Measurements from ENCODE around the gene MEN1. TPM values are rescaled to one million over a fixed set of nuclear protein-coding genes. Genes with fewer than 3 reads are reported as not detected.

The MEN1 gene
- total and polyA plus RNA-seq, 2 of the 13 experiments (the other 11 are each of a cell fraction or from before 2014, with no cell fraction given), result 20.5 to 27.3 TPM

Other genes starting within 250 kb of the MEN1 start
- gene SLC22A12, start 219.3 kb downstream of the MEN1 start, total RNA-seq (2016; rRNA removed; fragmentation: Illumina TruSeq; extraction: Trizol), result not detected in 2 replicates
- gene SLC22A12, start 219.3 kb downstream of the MEN1 start, polyA plus RNA-seq (2011; rRNA removed), result not detected in 2 replicates
- not detected in 2 replicates for gene NRXN2, start 87.4 kb downstream of the MEN1 start, total RNA-seq (2016; rRNA removed; fragmentation: Illumina TruSeq; extraction: Trizol)
- gene NRXN2, start 87.4 kb downstream of the MEN1 start, polyA plus RNA-seq (2011; rRNA removed), result 0.03 TPM in 1 of 2 replicates, not detected in the other
- gene RASGRP2, start 66.4 kb downstream of the MEN1 start, total RNA-seq (2016; rRNA removed; fragmentation: Illumina TruSeq; extraction: Trizol), result not detected in 2 replicates
- gene RASGRP2, start 66.4 kb downstream of the MEN1 start, polyA plus RNA-seq (2011; rRNA removed), result 0.18 and 0.61 TPM in 2 replicates
- 0.11 TPM in 1 of 2 replicates, not detected in the other for gene PYGM, start 50.6 kb downstream of the MEN1 start, total RNA-seq (2016; rRNA removed; fragmentation: Illumina TruSeq; extraction: Trizol)
- 0.12 and 0.13 TPM in 2 replicates for gene PYGM, start 50.6 kb downstream of the MEN1 start, polyA plus RNA-seq (2011; rRNA removed)
- gene SF1, start 32.0 kb downstream of the MEN1 start, total RNA-seq (2016; rRNA removed; fragmentation: Illumina TruSeq; extraction: Trizol), result 42.5 and 70.4 TPM in 2 replicates
- 51.9 and 55.5 TPM in 2 replicates for gene SF1, start 32.0 kb downstream of the MEN1 start, polyA plus RNA-seq (2011; rRNA removed)
- gene MAP4K2, start 7.3 kb downstream of the MEN1 start, total RNA-seq (2016; rRNA removed; fragmentation: Illumina TruSeq; extraction: Trizol), result 7.8 and 8.3 TPM in 2 replicates
- 15.5 and 17.6 TPM in 2 replicates for gene MAP4K2, start 7.3 kb downstream of the MEN1 start, polyA plus RNA-seq (2011; rRNA removed)
- 0.77 and 1.4 TPM in 2 replicates for gene CDC42BPG, start 34.1 kb upstream of the MEN1 start, total RNA-seq (2016; rRNA removed; fragmentation: Illumina TruSeq; extraction: Trizol)
- 0.55 and 0.99 TPM in 2 replicates for gene CDC42BPG, start 34.1 kb upstream of the MEN1 start, polyA plus RNA-seq (2011; rRNA removed)
- gene EHD1, start 68.1 kb upstream of the MEN1 start, total RNA-seq (2016; rRNA removed; fragmentation: Illumina TruSeq; extraction: Trizol), result 22.0 and 26.6 TPM in 2 replicates
- 23.6 and 29.4 TPM in 2 replicates for gene EHD1, start 68.1 kb upstream of the MEN1 start, polyA plus RNA-seq (2011; rRNA removed)
- 6.5 and 6.7 TPM in 2 replicates for gene ATG2A, start 106.7 kb upstream of the MEN1 start, total RNA-seq (2016; rRNA removed; fragmentation: Illumina TruSeq; extraction: Trizol)
- 8.0 and 13.2 TPM in 2 replicates for gene ATG2A, start 106.7 kb upstream of the MEN1 start, polyA plus RNA-seq (2011; rRNA removed)
- gene PPP2R5B, start 114.1 kb upstream of the MEN1 start, total RNA-seq (2016; rRNA removed; fragmentation: Illumina TruSeq; extraction: Trizol), result 1.6 and 2.3 TPM in 2 replicates
- 8.3 and 12.6 TPM in 2 replicates for gene PPP2R5B, start 114.1 kb upstream of the MEN1 start, polyA plus RNA-seq (2011; rRNA removed)
- 11.6 and 19.1 TPM in 2 replicates for gene GPHA2, start 125.3 kb upstream of the MEN1 start, total RNA-seq (2016; rRNA removed; fragmentation: Illumina TruSeq; extraction: Trizol)
- 10.1 and 13.0 TPM in 2 replicates for gene GPHA2, start 125.3 kb upstream of the MEN1 start, polyA plus RNA-seq (2011; rRNA removed)
- not detected in 2 replicates for gene MAJIN, start 161.6 kb upstream of the MEN1 start, total RNA-seq (2016; rRNA removed; fragmentation: Illumina TruSeq; extraction: Trizol)
- not detected in 2 replicates for gene MAJIN, start 161.6 kb upstream of the MEN1 start, polyA plus RNA-seq (2011; rRNA removed)
- gene BATF2, start 186.4 kb upstream of the MEN1 start, total RNA-seq (2016; rRNA removed; fragmentation: Illumina TruSeq; extraction: Trizol), result 3.9 and 4.2 TPM in 2 replicates
- 2.8 and 3.1 TPM in 2 replicates for gene BATF2, start 186.4 kb upstream of the MEN1 start, polyA plus RNA-seq (2011; rRNA removed)
- gene ARL2, start 203.6 kb upstream of the MEN1 start, total RNA-seq (2016; rRNA removed; fragmentation: Illumina TruSeq; extraction: Trizol), result 84.4 and 93.9 TPM in 2 replicates
- gene ARL2, start 203.6 kb upstream of the MEN1 start, polyA plus RNA-seq (2011; rRNA removed), result 82.9 and 86.3 TPM in 2 replicates
- 20.7 and 22.6 TPM in 2 replicates for gene SNX15, start 216.9 kb upstream of the MEN1 start, total RNA-seq (2016; rRNA removed; fragmentation: Illumina TruSeq; extraction: Trizol)
- gene SNX15, start 216.9 kb upstream of the MEN1 start, polyA plus RNA-seq (2011; rRNA removed), result 19.1 and 21.2 TPM in 2 replicates
- gene SAC3D1, start 230.7 kb upstream of the MEN1 start, total RNA-seq (2016; rRNA removed; fragmentation: Illumina TruSeq; extraction: Trizol), result 33.2 and 36.3 TPM in 2 replicates
- 7.4 and 8.9 TPM in 2 replicates for gene SAC3D1, start 230.7 kb upstream of the MEN1 start, polyA plus RNA-seq (2011; rRNA removed)
- 3.4 and 9.3 TPM in 2 replicates for gene NAALADL1, start 248.0 kb upstream of the MEN1 start, total RNA-seq (2016; rRNA removed; fragmentation: Illumina TruSeq; extraction: Trizol)
- 33.9 and 67.5 TPM in 2 replicates for gene NAALADL1, start 248.0 kb upstream of the MEN1 start, polyA plus RNA-seq (2011; rRNA removed)

Measured in HepG2 (cell line).